H9 (cell line): ENCODE measurements around the gene RASGRF1. TPM values are rescaled to one million over a fixed set of nuclear protein-coding genes. Genes with fewer than 3 reads are reported as not detected.
A peak's percentile ranks its signal among the peaks of the same experiment; 100 is the strongest.

Experiments
- DNase-seq: peaks from one replicate; pipeline ENCODE4 v3.0.0-alpha.2; 2017
- H2AFZ ChIP-seq: one replicate; pipeline ENCODE4 v1.6.1; 2013; ENCODE audit warnings: mild to moderate bottlenecking, low read length, control low read depth, moderate library complexity
- H2AK5ac ChIP-seq: 2 replicates; pipeline ENCODE4 v1.6.1; 2013; ENCODE audit warnings: low read length, control low read depth, mixed read lengths; ENCODE audit not compliant: insufficient read length
- H2BK120ac ChIP-seq: one replicate; pipeline ENCODE4 v1.6.1; 2013; ENCODE audit warnings: low read depth, mild to moderate bottlenecking, low read length, control low read depth, inconsistent platforms; ENCODE audit not compliant: poor library complexity, severe bottlenecking
- H2BK12ac ChIP-seq: 2 replicates; pipeline ENCODE4 v1.6.1; 2013; ENCODE audit warnings: low read length, control low read depth, mixed read lengths, low read depth; ENCODE audit not compliant: insufficient read length
- H2BK15ac ChIP-seq: 2 replicates; pipeline ENCODE4 v1.6.1; 2013; ENCODE audit warnings: low read depth, low read length, control low read depth
- H2BK20ac ChIP-seq: one replicate; pipeline ENCODE4 v1.6.1; 2013; ENCODE audit warnings: low read depth, mild to moderate bottlenecking, low read length, control low read depth, inconsistent platforms; ENCODE audit not compliant: poor library complexity, severe bottlenecking
- H2BK5ac ChIP-seq: 2 replicates; pipeline ENCODE4 v1.6.1; 2013; ENCODE audit warnings: low read length, control low read depth, mixed read lengths; ENCODE audit not compliant: insufficient read length
- H3K14ac ChIP-seq: 2 replicates; pipeline ENCODE4 v1.6.1; 2013; ENCODE audit warnings: low read length, control low read depth; ENCODE audit not compliant: insufficient read depth
- H3K18ac ChIP-seq: 2 replicates; pipeline ENCODE4 v1.6.1; 2013; ENCODE audit warnings: low read depth, mild to moderate bottlenecking, mixed read lengths, low read length, control low read depth; ENCODE audit not compliant: insufficient read length
- H3K23ac ChIP-seq: 2 replicates; pipeline ENCODE4 v1.6.1; 2013; ENCODE audit warnings: low read length, control low read depth, mixed read lengths, low read depth; ENCODE audit not compliant: insufficient read length
- H3K23me2 ChIP-seq: 2 replicates; pipeline ENCODE4 v1.6.1; 2013; ENCODE audit warnings: low read depth, mild to moderate bottlenecking, mixed read lengths, low read length, control low read depth; ENCODE audit not compliant: insufficient read length, poor library complexity, severe bottlenecking
- H3K27ac ChIP-seq: 2 replicates; pipeline ENCODE4 v1.5.1; 2013; ENCODE audit warnings: low read length, control low read depth, mixed read lengths, low read depth; ENCODE audit not compliant: insufficient read length
- H3K27me3 ChIP-seq: 2 replicates; pipeline ENCODE4 v1.6.1; 2013; ENCODE audit warnings: low read length, control low read depth, inconsistent platforms; ENCODE audit not compliant: insufficient read depth
- H3K4ac ChIP-seq: 2 replicates; pipeline ENCODE4 v1.6.1; 2013; ENCODE audit warnings: low read depth, mild to moderate bottlenecking, control low read depth, inconsistent platforms, low read length, moderate library complexity
- H3K4me1 ChIP-seq: 2 replicates; pipeline ENCODE4 v1.6.1; 2013; ENCODE audit warnings: low read length, control low read depth, inconsistent platforms; ENCODE audit not compliant: insufficient read depth
- H3K4me2 ChIP-seq: 2 replicates; pipeline ENCODE4 v1.6.1; 2013; ENCODE audit warnings: low read length, control low read depth, mixed read lengths; ENCODE audit not compliant: insufficient read length, insufficient read depth
- H3K56ac ChIP-seq: 2 replicates; pipeline ENCODE4 v1.6.1; 2013; ENCODE audit warnings: low read depth, mild to moderate bottlenecking, mixed read lengths, low read length, control low read depth; ENCODE audit not compliant: insufficient read length
- H3K79me1 ChIP-seq: 2 replicates; pipeline ENCODE4 v1.6.1; 2013; ENCODE audit warnings: low read depth, mild to moderate bottlenecking, moderate library complexity, low read length, control low read depth, inconsistent platforms; ENCODE audit not compliant: insufficient read depth, poor library complexity, severe bottlenecking
- H3K79me2 ChIP-seq: 2 replicates; pipeline ENCODE4 v1.6.1; 2013; ENCODE audit warnings: low read length, control low read depth, inconsistent platforms; ENCODE audit not compliant: insufficient read depth
- H3K9ac ChIP-seq: 2 replicates; pipeline ENCODE4 v1.6.1; 2013; ENCODE audit warnings: low read length, control low read depth, mixed read lengths; ENCODE audit not compliant: insufficient read length; ENCODE audit errors: extremely low read depth
- H3K9me3 ChIP-seq: one replicate; pipeline ENCODE4 v1.6.1; 2013; ENCODE audit warnings: low read depth, low read length, inconsistent platforms; ENCODE audit not compliant: control insufficient read depth
- H3T11ph ChIP-seq: one replicate; pipeline ENCODE4 v1.6.1; 2013; ENCODE audit warnings: mild to moderate bottlenecking, low read length, control low read depth, inconsistent platforms
- H4K20me1 ChIP-seq: one replicate; pipeline ENCODE4 v1.6.1; 2013; ENCODE audit not compliant: control insufficient read depth, insufficient read length, insufficient read depth
- H4K5ac ChIP-seq: 2 replicates; pipeline ENCODE4 v1.6.1; 2013; ENCODE audit warnings: low read depth, mild to moderate bottlenecking, mixed read lengths, low read length, control low read depth; ENCODE audit not compliant: insufficient read length
- H4K8ac ChIP-seq: replicated peaks from 2 replicates; pipeline ENCODE4 v1.6.1; 2013; ENCODE audit warnings: low read length, control low read depth, mixed read lengths, low read depth; ENCODE audit not compliant: insufficient read length
- H4K91ac ChIP-seq: 2 replicates; pipeline ENCODE4 v1.6.1; 2013; ENCODE audit warnings: low read depth, mild to moderate bottlenecking, moderate library complexity, mixed read lengths, low read length, control low read depth; ENCODE audit not compliant: insufficient read length
- H3K27ac Mint-ChIP-seq, 3 experiments: 2 replicates in 2 of 3; 3 replicates in 1 of 3; pipeline ENCODE4 v1.8.0; 2020 to 2021; ENCODE audit warnings: mixed read lengths in 3 of 3, mild to moderate bottlenecking in 1 of 3, moderate library complexity in 1 of 3
- H3K27me3 Mint-ChIP-seq: 2 replicates; pipeline ENCODE4 v1.8.0; 2021; ENCODE audit warnings: low read depth, mild to moderate bottlenecking, moderate library complexity, mixed read lengths
- H3K36me3 Mint-ChIP-seq, 3 experiments: 2 replicates in 2 of 3; 3 replicates in 1 of 3; pipeline ENCODE4 v1.8.0; 2020 to 2021; ENCODE audit warnings: low read depth in 3 of 3, mixed read lengths in 3 of 3; ENCODE audit not compliant: insufficient read depth in 1 of 3
- H3K4me1 Mint-ChIP-seq, 2 experiments: 2 replicates each; pipeline ENCODE4 v1.8.0; 2020; ENCODE audit warnings: mixed read lengths in 2 of 2
- H3K4me3 Mint-ChIP-seq, 2 experiments: 2 replicates in 1 of 2; 3 replicates in 1 of 2; pipeline ENCODE4 v1.8.0; 2020 to 2021; ENCODE audit warnings: mild to moderate bottlenecking in 2 of 2, mixed read lengths in 2 of 2, moderate library complexity in 1 of 2
- H3K9me3 Mint-ChIP-seq, 2 experiments: 2 replicates in 1 of 2; 3 replicates in 1 of 2; pipeline ENCODE4 v1.8.0; 2020; ENCODE audit warnings: mild to moderate bottlenecking in 2 of 2, mixed read lengths in 2 of 2, moderate library complexity in 1 of 2
- CTCF ChIP-seq: fragments of 200-600 bp; sonication (generic); conservative IDR thresholded peaks from 3 replicates; pipeline ENCODE4 v1.8.0; 2021; ENCODE audit warnings: antibody characterized with exemption, mild to moderate bottlenecking
- WGBS: extraction: QIAGEN DNeasy Blood & Tissue Kit; methylation state at CpG from one replicate; pipeline ENCODE4 v1.1.7; 2013; ENCODE audit warnings: missing lambda C conversion rate, low lambda C conversion rate, mixed read lengths; ENCODE audit not compliant: insufficient read length; ENCODE audit errors: extremely low coverage; 5-methylcytosine and 5-hydroxymethylcytosine counted together
- total RNA-seq: library from RNA; stranded (reverse); gene quantifications from 2 replicates; pipeline ENCODE4 v1.2.1, GENCODE V29; 2021

The RASGRF1 gene
- total RNA-seq, 1 experiment from 2014 or later, result 0.48 TPM

GRCh38 chr15:79003301-79003700 lies 87.3 kb downstream of the RASGRF1 start:
- peaks cover 4% of the 10 kb centered on the region for H3K4me1 ChIP-seq
- H3K27me3 ChIP-seq, result peaks cover 2% of the 10 kb centered on the region; the same call in 1 of the 2 replicates
- Mint-ChIP-seq H3K36me3 (no peaks in the 10 kb centered on the region), H3K4me1 (peaks cover 38 to 40% of the 10 kb centered on the region in 2 experiments), H3K27me3 (peaks cover 53% of the 10 kb centered on the region), H3K9me3 (no peaks in the 10 kb centered on the region), H3K4me3 (peak overlapping the region in 1 of 2 experiments; percentile 29; a peak in 1 of 5 replicates), H3K27ac (peak overlapping the region in 2 of 3 experiments; percentile 78 to 83; a peak in 3 of 7 replicates)
- H2BK15ac ChIP-seq, result no peak overlapping the region; the same call in 1 of the 2 replicates
- H2BK12ac ChIP-seq, result no peak overlapping the region
- H3K14ac ChIP-seq, result no peak overlapping the region; the same call in 1 of the 2 replicates
- no peak overlapping the region for H3K4ac ChIP-seq
- H3K56ac ChIP-seq, result no peak overlapping the region
- no peak overlapping the region for H3K9ac ChIP-seq
- no peak overlapping the region for H4K91ac ChIP-seq
- H3K27ac ChIP-seq, result no peak overlapping the region
- DNase-seq, result no peak
- H3K4me2 ChIP-seq, result no peak overlapping the region
- H2AFZ ChIP-seq, result no peak overlapping the region
- no peaks in the 10 kb centered on the region for H3K79me2 ChIP-seq
- H3K18ac ChIP-seq, result no peak overlapping the region
- TF ChIP-seq CTCF, result no peak
- no peak overlapping the region for H2AK5ac ChIP-seq
- H2BK5ac ChIP-seq, result no peak overlapping the region
- no peak overlapping the region for H2BK20ac ChIP-seq
- no CpG with 5 or more reads among the region's 9 CpGs for WGBS
- H4K5ac ChIP-seq, result no peak overlapping the region
- H3K23ac ChIP-seq, result no peak overlapping the region
- no peaks in the 10 kb centered on the region for H3K79me1 ChIP-seq
- no peaks in the 10 kb centered on the region for H4K20me1 ChIP-seq
- H4K8ac ChIP-seq, result no peak overlapping the region
- H3K9me3 ChIP-seq, result no peaks in the 10 kb centered on the region
- H3T11ph ChIP-seq, result no peak overlapping the region
- no peaks in the 10 kb centered on the region for H3K23me2 ChIP-seq
- H2BK120ac ChIP-seq, result no peak overlapping the region
